Activated CD8-positive, alpha-beta memory T cell treated with anti-CD3 and anti-CD28 coated beads for 1 hour (primary cell): ENCODE measurements around the gene BET1.

Experiments
- DNase-seq, 2 donors: peaks; one replicate each; pipeline ENCODE4 v3.0.0-alpha.2; 2020; ENCODE audit warnings: low read depth in 1 of 2; ENCODE audit errors: extremely low read depth in 1 of 2

Gene BET1

GRCh38 chr7:93960986-93961385, 43.2 kb downstream of the BET1 start:
- DNase-seq, result no peak

GRCh38 chr7:93958651-93959050, 45.5 kb downstream of the BET1 start:
- no peak for DNase-seq

- no peak for DNase-seq
Measured at GRCh38 chr7:93958216-93958615, 45.9 kb downstream of the BET1 start.

- no peak for DNase-seq
Measured at GRCh38 chr7:93957767-93958166, 46.4 kb downstream of the BET1 start.

- DNase-seq, result no peak
Measured at GRCh38 chr7:93955304-93955703, 48.9 kb downstream of the BET1 start.

GRCh38 chr7:93949423-93949822, 54.7 kb downstream of the BET1 start:
- no peak for DNase-seq

GRCh38 chr7:93948873-93949272, 55.3 kb downstream of the BET1 start:
- DNase-seq, result no peak

GRCh38 chr7:93948106-93948505, 56.0 kb downstream of the BET1 start:
- DNase-seq, result no peak

- DNase-seq, result no peak
Measured at GRCh38 chr7:93945756-93946535, 58.2 kb downstream of the BET1 start.

GRCh38 chr7:93945083-93945482, 59.1 kb downstream of the BET1 start:
- no peak for DNase-seq

GRCh38 chr7:93944673-93945072, 59.5 kb downstream of the BET1 start:
- no peak for DNase-seq

- no peak for DNase-seq
Measured at GRCh38 chr7:93943816-93944540, 60.2 kb downstream of the BET1 start.
